Endothelial cell of umbilical vein (primary cell): ENCODE measurements around the gene KRT82. TPM values are rescaled to one million over a fixed set of nuclear protein-coding genes. Genes with fewer than 3 reads are reported as not detected.
A peak's percentile ranks its signal among the peaks of the same experiment; 100 is the strongest.

ENCODE experiments used
- BruUV-seq: library from RNA; stranded (reverse); fragments of 400-500 nt; replicated peaks from 2 replicates; lab custom pipeline; 2021; lab: Mats Ljungman, UMichigan
- CTCF ChIA-PET: fragments of 300-600, 350-600 bp; sonication (Branson Sonifier 250); formaldehyde crosslinking; loops from one replicate; lab custom pipeline; 2021; ENCODE audit warnings: antibody characterized with exemption, inconsistent platforms; lab: Charles Lee
- POLR2A ChIA-PET: fragments of 300-600, 350-600 bp; sonication (Branson Sonifier 250); formaldehyde crosslinking; loops from one replicate; lab custom pipeline; 2021; ENCODE audit warnings: antibody characterized with exemption, inconsistent platforms; lab: Charles Lee
- DNase-seq: peaks from one replicate; pipeline ENCODE4 v3.0.0-alpha.2; 2011; ENCODE audit warnings: low read depth, low spot score
- FAIRE-seq: peaks from 2 replicates; lab custom pipeline; 2011; peaks lifted over from hg19 to GRCh38; lab: Jason Lieb, UNC
- H2AFZ ChIP-seq: 2 replicates; pipeline ENCODE4 v1.6.0; 2012; ENCODE audit warnings: low read depth, low read length, control low read depth, inconsistent platforms
- H3K27ac ChIP-seq: 2 replicates; pipeline ENCODE4 v1.5.1; 2011; ENCODE audit warnings: low read depth, mild to moderate bottlenecking, control low read depth, low read length, moderate library complexity; ENCODE audit not compliant: insufficient read depth
- H3K27me3 ChIP-seq, 2 experiments: 2 replicates each; pipeline versions ENCODE4 v1.6.0 to v1.6.1; 2011; ENCODE audit warnings: low read length in 2 of 2, mixed read lengths in 1 of 2; ENCODE audit not compliant: control insufficient read depth in 2 of 2, insufficient read depth in 2 of 2
- H3K36me3 ChIP-seq, 2 experiments: 2 replicates in 1 of 2; 3 replicates in 1 of 2; pipeline ENCODE4 v1.5.1; 2011; ENCODE audit warnings: low read length in 2 of 2, mild to moderate bottlenecking in 1 of 2, moderate library complexity in 1 of 2; ENCODE audit not compliant: control insufficient read depth in 2 of 2, insufficient read depth in 2 of 2; ENCODE audit errors: extremely low read depth in 1 of 2
- H3K4me1 ChIP-seq: 3 replicates; pipeline ENCODE4 v1.5.1; 2011; ENCODE audit warnings: mild to moderate bottlenecking, low read length; ENCODE audit not compliant: control insufficient read depth, insufficient read depth; ENCODE audit errors: extremely low read depth
- H3K4me2 ChIP-seq: 2 replicates; pipeline ENCODE4 v1.6.1; 2011; ENCODE audit warnings: low read length, control low read depth, mixed read lengths; ENCODE audit not compliant: insufficient read depth
- H3K4me3 ChIP-seq, 3 experiments: fragments of 200-600 bp in 1 of 3; sonication (generic), shearing (Covaris generic) in 1 of 3; replicated peaks in 1 of 3; 2 replicates each; pipeline ENCODE4 v1.5.1; 2011 to 2016; ENCODE audit warnings: control low read depth in 3 of 3, low read length in 3 of 3, mild to moderate bottlenecking in 2 of 3, inconsistent platforms in 1 of 3, low read depth in 1 of 3, moderate library complexity in 1 of 3; ENCODE audit not compliant: insufficient read depth in 1 of 3
- H3K79me2 ChIP-seq: 2 replicates; pipeline ENCODE4 v1.6.0; 2012; ENCODE audit warnings: low read length, inconsistent platforms; ENCODE audit not compliant: control insufficient read depth, insufficient read depth
- H3K9ac ChIP-seq: replicated peaks from 2 replicates; pipeline ENCODE3; 2011; ENCODE audit warnings: low read length, control low read depth; ENCODE audit not compliant: insufficient read depth; ENCODE audit errors: extremely low read depth
- H3K9me1 ChIP-seq: replicated peaks from 3 replicates; pipeline ENCODE4 v1.6.0; 2011; ENCODE audit warnings: mild to moderate bottlenecking, low read length; ENCODE audit not compliant: control insufficient read depth, insufficient read depth; ENCODE audit errors: extremely low read depth
- H3K9me3 ChIP-seq: replicated peaks from 2 replicates; pipeline ENCODE4 v1.5.1; 2012; ENCODE audit warnings: low read length, inconsistent platforms; ENCODE audit not compliant: control insufficient read depth, insufficient read depth
- H4K20me1 ChIP-seq: replicated peaks from 2 replicates; pipeline ENCODE3; 2011; ENCODE audit warnings: mild to moderate bottlenecking, low read length; ENCODE audit not compliant: control insufficient read depth, insufficient read depth; ENCODE audit errors: extremely low read depth
- EZH2 ChIP-seq: IDR thresholded peaks from 2 replicates; pipeline ENCODE4 v1.6.1; 2012; ENCODE audit warnings: borderline replicate concordance, low read depth, mild to moderate bottlenecking, moderate library complexity, low read length, inconsistent platforms; ENCODE audit not compliant: severe bottlenecking
- FOS ChIP-seq: IDR thresholded peaks from 2 replicates; pipeline ENCODE4 v1.6.1; 2011; ENCODE audit warnings: mild to moderate bottlenecking, low read length, moderate library complexity, borderline replicate concordance; ENCODE audit not compliant: insufficient read depth
- GATA2 ChIP-seq: IDR thresholded peaks from 2 replicates; pipeline ENCODE4 v1.7.0; 2011; ENCODE audit warnings: low read depth, mild to moderate bottlenecking, moderate library complexity, mixed read lengths, low read length; ENCODE audit not compliant: insufficient read length, insufficient read depth
- JUN ChIP-seq: IDR thresholded peaks from 2 replicates; pipeline ENCODE4 v1.6.1; 2011; ENCODE audit warnings: borderline replicate concordance, low read depth; ENCODE audit not compliant: insufficient read length, insufficient read depth
- POLR2AphosphoS5 ChIP-seq: IDR thresholded peaks from 2 replicates; pipeline ENCODE4 v1.6.1; 2012; ENCODE audit warnings: low read depth, mild to moderate bottlenecking, control low read depth, low read length, moderate library complexity; ENCODE audit not compliant: insufficient read depth
- dilution Hi-C: fragments of 300-500 bp; cut with MboI; formaldehyde crosslinking; loops from one replicate; pipeline ENCODE4 v1.15.0; 2019; ENCODE audit warnings: low sequenced_read_pairs; ENCODE audit not compliant: extremely low pct_ligation_motif_present
- intact Hi-C: fragments of 100-400 bp; cut with micrococcal nuclease; formaldehyde crosslinking; loops from one replicate; pipeline ENCODE4 v1.10.0; 2022
- polyA plus RNA-seq, 4 experiments: library from polyadenylated mRNA; depleted of rRNA in 3 of 4; stranded (reverse) in 3 of 4; unstranded in 1 of 4; fragments of >200 nt; gene quantifications; 2 replicates each; pipeline versions ENCODE4 v1.2.1 to v1.2.3, GENCODE V29; 2011 to 2012; ENCODE audit warnings: missing spikeins in 1 of 4
- total RNA-seq: library from RNA; stranded (reverse); gene quantifications from 2 replicates; pipeline ENCODE4 v1.2.3, GENCODE V29; 2021
- TF ChIP-seq, protein P1 (sequence below), 2 donors: IDR thresholded peaks; 1 replicate in 1 of 2; 2 replicates in 1 of 2; pipeline ENCODE4 v1.5.1; 2011; ENCODE audit warnings: low read length in 2 of 2, mild to moderate bottlenecking in 2 of 2, moderate library complexity in 2 of 2, control low read depth in 1 of 2, inconsistent platforms in 1 of 2, low read depth in 1 of 2; ENCODE audit not compliant: insufficient read depth in 1 of 2; ENCODE audit errors: extremely low read depth in 1 of 2

Gene KRT82
- total and polyA plus RNA-seq, 2 donors (not counting 3 experiments of a cell fraction or from before 2014, with no cell fraction given), result not detected

GRCh38 chr12:52362118-52362726, 43.9 kb downstream of the KRT82 start:
- no peaks in the 10 kb centered on the region for H3K79me2 ChIP-seq
- dilution Hi-C loops (no loop called here), intact Hi-C loops (no loop called here)
- BruUV-seq, result no TSS peak
- H3K36me3 ChIP-seq, result no peaks in the 10 kb centered on the region
- FAIRE-seq, result no peak
- ChIA-PET POLR2A (no interaction called here), CTCF (interaction anchor here (0.6 to 2.7 kb wide), 10 partner anchors 10 to 618 kb away, joined by 3 to 12 read pairs (median 4); no protein-coding TSS in a partner anchor)
- no peak overlapping the region for H3K4me2 ChIP-seq
- TF ChIP-seq, protein P1, sequence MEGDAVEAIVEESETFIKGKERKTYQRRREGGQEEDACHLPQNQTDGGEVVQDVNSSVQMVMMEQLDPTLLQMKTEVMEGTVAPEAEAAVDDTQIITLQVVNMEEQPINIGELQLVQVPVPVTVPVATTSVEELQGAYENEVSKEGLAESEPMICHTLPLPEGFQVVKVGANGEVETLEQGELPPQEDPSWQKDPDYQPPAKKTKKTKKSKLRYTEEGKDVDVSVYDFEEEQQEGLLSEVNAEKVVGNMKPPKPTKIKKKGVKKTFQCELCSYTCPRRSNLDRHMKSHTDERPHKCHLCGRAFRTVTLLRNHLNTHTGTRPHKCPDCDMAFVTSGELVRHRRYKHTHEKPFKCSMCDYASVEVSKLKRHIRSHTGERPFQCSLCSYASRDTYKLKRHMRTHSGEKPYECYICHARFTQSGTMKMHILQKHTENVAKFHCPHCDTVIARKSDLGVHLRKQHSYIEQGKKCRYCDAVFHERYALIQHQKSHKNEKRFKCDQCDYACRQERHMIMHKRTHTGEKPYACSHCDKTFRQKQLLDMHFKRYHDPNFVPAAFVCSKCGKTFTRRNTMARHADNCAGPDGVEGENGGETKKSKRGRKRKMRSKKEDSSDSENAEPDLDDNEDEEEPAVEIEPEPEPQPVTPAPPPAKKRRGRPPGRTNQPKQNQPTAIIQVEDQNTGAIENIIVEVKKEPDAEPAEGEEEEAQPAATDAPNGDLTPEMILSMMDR (IDR thresholded peaks at IDR 0.05; ENCODE audit: extremely low read depth in 1 of 2, insufficient read depth in 1 of 2, low read depth in 1 of 2, low read length in 2 of 2), result peak; percentile 19 to 28
- TF ChIP-seq JUN (no peak), EZH2 (no peak), FOS (no peak), POLR2AphosphoS5 (no peak), GATA2 (no peak)
- H3K9ac ChIP-seq, result no peak overlapping the region
- no peak overlapping the region for H3K27ac ChIP-seq
- H3K9me3 ChIP-seq, result no peaks in the 10 kb centered on the region
- no peak overlapping the region for H2AFZ ChIP-seq
- H3K9me1 ChIP-seq, result no peaks in the 10 kb centered on the region
- H3K4me3 ChIP-seq, result no peak overlapping the region
- H3K27me3 ChIP-seq, result peaks cover 0 to 2% of the 10 kb centered on the region in 2 experiments
- H3K4me1 ChIP-seq, result no peaks in the 10 kb centered on the region
- no peaks in the 10 kb centered on the region for H4K20me1 ChIP-seq
- DNase-seq, result no peak
